Endometrium (tissue), 2 donors: ENCODE measurements around the gene ZEB2.
A peak's percentile ranks its signal among the peaks of the same experiment; 100 is the strongest.

Experiments
- FAIRE-seq: peaks from 2 replicates; lab custom pipeline; 2012; peaks lifted over from hg19 to GRCh38; lab: Jason Lieb, UNC
- donor health status: control.
- donor health status: control.

Gene ZEB2

GRCh38 chr2:144528108-144528507 is 8.2 kb upstream of the ZEB2 start:
- FAIRE-seq: no peak

GRCh38 chr2:144526831-144527230 is 6.9 kb upstream of the ZEB2 start:
- no peak for FAIRE-seq

- FAIRE-seq: peak; percentile 18
Measured at GRCh38 chr2:144524118-144525009, 4.4 kb upstream of the ZEB2 start.

GRCh38 chr2:144523596-144524117 is 3.7 kb upstream of the ZEB2 start:
- FAIRE-seq: peak; percentile 8

- FAIRE-seq: no peak
Measured at GRCh38 chr2:144522897-144523595, 3.1 kb upstream of the ZEB2 start.

GRCh38 chr2:144522176-144522896 is 2.4 kb upstream of the ZEB2 start:
- no peak for FAIRE-seq

- no peak for FAIRE-seq
Measured at GRCh38 chr2:144521686-144522085, 1.8 kb upstream of the ZEB2 start.

GRCh38 chr2:144520756-144521487 is 1.0 kb upstream of the ZEB2 start:
- FAIRE-seq: peak; percentile 95

GRCh38 chr2:144519597-144519933 is 354 bp downstream of the ZEB2 start:
- FAIRE-seq: no peak

- FAIRE-seq: no peak
Measured at GRCh38 chr2:144518748-144519596, 947 bp downstream of the ZEB2 start.

GRCh38 chr2:144517866-144518747 is 1.8 kb downstream of the ZEB2 start:
- FAIRE-seq: no peak

- no peak for FAIRE-seq
Measured at GRCh38 chr2:144516981-144517865, 2.7 kb downstream of the ZEB2 start.

GRCh38 chr2:144516411-144516980 is 3.4 kb downstream of the ZEB2 start:
- FAIRE-seq: no peak

GRCh38 chr2:144515696-144516410 is 4.1 kb downstream of the ZEB2 start:
- no peak for FAIRE-seq

- no peak for FAIRE-seq
Measured at GRCh38 chr2:144515099-144515695, 4.7 kb downstream of the ZEB2 start.

GRCh38 chr2:144514616-144515091 is 5.3 kb downstream of the ZEB2 start:
- no peak for FAIRE-seq

GRCh38 chr2:144513388-144514101 is 6.4 kb downstream of the ZEB2 start:
- FAIRE-seq: no peak
